AG04450 (cell line): ENCODE results near the gene NMBR. TPM values are rescaled to one million over a fixed set of nuclear protein-coding genes. Genes with fewer than 3 reads are reported as not detected.
"Not testable (repeated sequence)": the region's sequence is repeated elsewhere in the genome, so short reads cannot be mapped to it uniquely, and the experiment has no call there.

Experiments
- CTCF ChIA-PET: fragments of 300-600, 350-600 bp; formaldehyde crosslinking; extraction: SDS; loops from one replicate; lab custom pipeline; 2022; ENCODE audit warnings: antibody characterized with exemption, inconsistent platforms; lab: Charles Lee
- POLR2A ChIA-PET: fragments of 350-600 bp; formaldehyde crosslinking; extraction: SDS; loops from one replicate; lab custom pipeline; 2021; ENCODE audit warnings: antibody characterized with exemption, inconsistent platforms; lab: Yijun Ruan, JAX
- DNase-seq: peaks from one replicate; pipeline ENCODE4 v3.0.0-alpha.2; 2011; ENCODE audit warnings: low read depth, low spot score
- H3K27ac ChIP-seq: one replicate; pipeline ENCODE4 v1.5.1; 2012; ENCODE audit warnings: low read depth, low read length, control low read depth
- H3K27me3 ChIP-seq: one replicate; pipeline ENCODE4 v1.6.0; 2012; ENCODE audit warnings: low read length; ENCODE audit not compliant: control insufficient read depth, insufficient read depth
- H3K4me3 ChIP-seq: 2 replicates; pipeline ENCODE4 v1.5.1; 2011; ENCODE audit warnings: mild to moderate bottlenecking, low read depth, low read length, control low read depth
- H3K9me3 ChIP-seq: 2 replicates; pipeline ENCODE4 v1.5.1; 2012; ENCODE audit warnings: low read length; ENCODE audit not compliant: control insufficient read depth, insufficient read depth
- CTCF ChIP-seq: IDR thresholded peaks from 2 replicates; pipeline ENCODE4 v1.5.1; 2011; ENCODE audit warnings: low read depth, low read length, control low read depth, inconsistent platforms
- polyA plus RNA-seq: library from polyadenylated mRNA; depleted of rRNA; stranded (reverse); fragments of >200 nt; gene quantifications from 2 replicates; pipeline ENCODE4 v1.2.3, GENCODE V29; 2011

The NMBR gene
- polyA plus RNA-seq, 1 experiment: 0.15 TPM

GRCh38 chr6:142153196-142153595, 6.3 kb upstream of the NMBR start:
- no peak for DNase-seq
- Histone ChIP-seq H3K4me3 (no peak overlapping the region), H3K27me3 (no peaks in the 10 kb centered on the region), H3K27ac (no peak overlapping the region), H3K9me3 (no peaks in the 10 kb centered on the region)
- TF ChIP-seq CTCF: no peak
- ChIA-PET POLR2A (no interaction called here), CTCF (interaction anchor here (0.6 to 6.9 kb wide), 2 partner anchors 55 to 644 kb away, joined by 3 to 68 read pairs; no protein-coding TSS in a partner anchor)

- no peak for TF ChIP-seq CTCF
- POLR2A ChIA-PET: no interaction called here
These were observed 5.8 kb upstream of the NMBR start for GRCh38 chr6:142152746-142153145.

GRCh38 chr6:142141531-142141930, 5.4 kb downstream of the NMBR start:
- DNase-seq, H3K9me3 ChIP-seq, H3K4me3 ChIP-seq, POLR2A ChIA-PET, H3K27ac ChIP-seq, H3K27me3 ChIP-seq: not testable (repeated sequence)
- CTCF ChIA-PET: interaction anchor here (2.1 kb wide), 1 partner anchor 333 kb away, joined by 5 read pairs; no protein-coding TSS in a partner anchor

More at GRCh38 chr6:142152746-142153145, 5.8 kb upstream of the NMBR start:
- CTCF ChIA-PET: interaction anchor here (0.5 to 6.9 kb wide), 2 partner anchors 55 to 1509 kb away, joined by 3 to 68 read pairs; no protein-coding TSS in a partner anchor
- H3K27me3 ChIP-seq: no peaks in the 10 kb centered on the region
- DNase-seq: peak; percentile 23
- no peak overlapping the region for H3K27ac ChIP-seq
- no peak overlapping the region for H3K4me3 ChIP-seq
- H3K9me3 ChIP-seq: no peaks in the 10 kb centered on the region

GRCh38 chr6:142138876-142139275, 8.0 kb downstream of the NMBR start:
- no peak for DNase-seq
- ChIA-PET CTCF (interaction anchor here (1.4 kb wide), 1 partner anchor 27 kb away, joined by 3 read pairs; no protein-coding TSS in a partner anchor), POLR2A (no interaction called here)
- Histone ChIP-seq H3K4me3 (no peak overlapping the region), H3K9me3 (no peaks in the 10 kb centered on the region), H3K27me3 (no peaks in the 10 kb centered on the region), H3K27ac (no peak overlapping the region)
- TF ChIP-seq CTCF: no peak

GRCh38 chr6:142132625-142133024, 14.3 kb downstream of the NMBR start, which contains the start of gene GJE1:
TSS of gene GJE1 (plus strand) at chr6:142132925. CDS start at chr6:142133159, 234 bp downstream.
- DNase-seq: no peak
- Histone ChIP-seq H3K27ac (no peak within 1 kb of the TSS), H3K27me3 (no peaks in the 10 kb centered on the region), H3K9me3 (no peaks in the 10 kb centered on the region), H3K4me3 (no peak within 1 kb of the TSS)
- ChIA-PET CTCF (no interaction called here), POLR2A (no interaction called here)
- TF ChIP-seq CTCF: no peak
